GM23338 (cell line): ENCODE results near the gene BRI3.

Source experiments
- CREB1 ChIP-seq: fragments of 250-450 bp; sonication (Bioruptor Pico); IDR thresholded peaks from 2 replicates; pipeline ENCODE4 v1.5.0; 2020; ENCODE audit warnings: low read depth, mild to moderate bottlenecking, moderate library complexity
- CTCF ChIP-seq, 2 experiments: fragments of 200-600 bp in 1 of 2; sonication (generic) in 1 of 2; conservative IDR thresholded peaks; 2 replicates each; pipeline versions ENCODE4 v1.5.1 to v1.6.1; 2016 to 2017; ENCODE audit warnings: antibody characterized with exemption in 2 of 2, low read depth in 2 of 2, mild to moderate bottlenecking in 2 of 2, moderate library complexity in 1 of 2
- ETS1 ChIP-seq: IDR thresholded peaks from 2 replicates; pipeline ENCODE4 v1.6.1; 2016; ENCODE audit warnings: antibody characterized with exemption
- EZH2 ChIP-seq: fragments of 200-600 bp; sonication (generic); IDR thresholded peaks from one replicate; pipeline ENCODE4 v1.8.0; 2017; ENCODE audit warnings: antibody characterized with exemption, mild to moderate bottlenecking, low read depth; ENCODE audit not compliant: unreplicated experiment
- ZNF462 ChIP-seq: fragments of 250-450 bp; sonication (Bioruptor Pico); IDR thresholded peaks from 2 replicates; pipeline ENCODE4 v1.5.0; 2020; ENCODE audit warnings: mild to moderate bottlenecking, moderate library complexity

GRCh38 chr7:98339043-98339442 lies 57.6 kb downstream of the BRI3 start:
- TF ChIP-seq ETS1, result no peak
- no peak for TF ChIP-seq CTCF (conservative IDR thresholded peaks at IDR 0.05; ENCODE audit: low read depth in 2 of 2)
- TF ChIP-seq EZH2, result no peak
- no peak for TF ChIP-seq ZNF462
- TF ChIP-seq CREB1 (CRISPR knock-in tag), result no peak
